GM04504 (cell line): ENCODE measurements around the gene NUTM2F.
"Not testable (repeated sequence)": the region's sequence is repeated elsewhere in the genome, so short reads cannot be mapped to it uniquely, and the experiment has no call there.

Experiments used
- DNase-seq: peaks from one replicate; pipeline ENCODE4 v3.0.0-alpha.2; 2012; ENCODE audit warnings: low read depth

Gene NUTM2F, protein sequence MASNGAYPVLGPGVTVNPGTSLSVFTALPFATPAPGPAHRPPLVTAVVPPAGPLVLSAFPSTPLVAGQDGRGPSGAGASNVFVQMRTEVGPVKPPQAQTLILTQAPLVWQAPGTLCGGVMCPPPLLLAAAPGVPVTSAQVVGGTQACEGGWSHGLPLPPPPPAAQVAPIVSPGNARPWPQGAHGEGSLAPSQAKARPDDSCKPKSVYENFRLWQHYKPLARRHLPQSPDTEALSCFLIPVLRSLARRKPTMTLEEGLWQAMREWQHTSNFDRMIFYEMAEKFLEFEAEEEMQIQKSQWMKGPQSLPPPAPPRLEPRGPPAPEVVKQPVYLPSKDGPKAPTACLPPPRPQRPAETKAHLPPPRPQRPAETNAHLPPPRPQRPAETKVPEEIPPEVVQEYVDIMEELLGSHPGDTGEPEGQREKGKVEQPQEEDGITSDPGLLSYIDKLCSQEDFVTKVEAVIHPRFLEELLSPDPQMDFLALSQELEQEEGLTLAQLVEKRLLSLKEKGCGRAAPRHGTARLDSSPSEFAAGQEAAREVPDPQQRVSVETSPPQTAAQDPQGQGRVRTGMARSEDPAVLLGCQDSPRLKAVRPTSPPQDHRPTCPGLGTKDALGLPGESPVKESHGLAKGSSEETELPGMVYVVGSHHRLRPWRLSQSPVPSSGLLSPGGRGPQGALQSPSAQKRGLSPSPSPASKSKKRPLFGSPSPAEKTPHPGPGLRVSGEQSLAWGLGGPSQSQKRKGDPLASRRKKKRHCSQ

GRCh38 chr9:94328544-94328943 is at the start of gene NUTM2F:
Gene NUTM2F (minus strand): TSS chr9:94328644. CDS start chr9:94328623, 21 bp downstream.
- DNase-seq: not testable (repeated sequence)

GRCh38 chr9:94375197-94375596 is 46.8 kb upstream of the NUTM2F start:
- not testable (repeated sequence) for DNase-seq

- DNase-seq: peak; percentile 56
Measured at GRCh38 chr9:94374176-94375056, 46.0 kb upstream of the NUTM2F start.

DNA sequence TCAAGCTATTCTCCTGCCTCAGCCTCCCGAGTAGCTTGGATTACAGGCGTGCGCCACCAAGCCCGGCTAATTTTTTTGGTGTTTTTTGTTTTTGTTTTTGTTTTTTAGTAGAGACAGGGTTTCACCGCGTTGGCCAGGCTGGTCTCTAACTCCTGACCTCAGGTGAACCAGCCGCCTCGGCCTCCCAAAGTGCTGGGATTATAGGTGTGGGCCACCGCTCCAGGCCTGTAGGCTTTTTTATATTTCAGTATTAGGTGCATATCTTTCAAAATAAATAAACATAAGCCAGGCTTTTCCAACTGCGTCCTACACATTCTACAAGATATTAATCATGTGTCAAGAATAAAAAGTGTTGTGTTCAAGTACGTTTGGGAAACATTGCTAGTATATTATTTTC is 45.3 kb upstream of the NUTM2F start:
- DNase-seq: not testable (repeated sequence)

DNA sequence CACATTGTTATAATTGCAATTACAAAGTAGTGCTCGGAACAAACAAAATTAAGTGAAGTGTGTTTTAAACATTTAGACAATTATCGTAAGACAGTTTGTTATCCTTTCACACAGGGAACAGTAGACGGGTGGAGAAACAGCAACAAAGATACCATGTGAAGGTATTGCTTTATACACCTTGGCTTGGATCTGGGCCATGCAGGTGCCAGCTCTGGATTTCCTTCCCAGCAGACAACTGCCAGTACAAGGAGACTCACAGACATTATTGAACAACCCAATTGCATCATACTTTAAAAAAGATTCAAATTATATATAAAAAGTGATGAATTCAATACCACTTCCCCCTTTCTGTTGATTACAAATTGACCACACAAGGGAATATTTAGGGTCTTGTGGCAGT is 41.8 kb upstream of the NUTM2F start:
- not testable (repeated sequence) for DNase-seq

- not testable (repeated sequence) for DNase-seq
Measured at GRCh38 chr9:94364093-94364614, 35.7 kb upstream of the NUTM2F start.

GRCh38 chr9:94357158-94357557 is 28.7 kb upstream of the NUTM2F start:
- not testable (repeated sequence) for DNase-seq

- DNase-seq: not testable (repeated sequence)
Measured at GRCh38 chr9:94351901-94352723, 23.7 kb upstream of the NUTM2F start.

GRCh38 chr9:94348754-94349153 is 20.3 kb upstream of the NUTM2F start:
- DNase-seq: not testable (repeated sequence)

DNA sequence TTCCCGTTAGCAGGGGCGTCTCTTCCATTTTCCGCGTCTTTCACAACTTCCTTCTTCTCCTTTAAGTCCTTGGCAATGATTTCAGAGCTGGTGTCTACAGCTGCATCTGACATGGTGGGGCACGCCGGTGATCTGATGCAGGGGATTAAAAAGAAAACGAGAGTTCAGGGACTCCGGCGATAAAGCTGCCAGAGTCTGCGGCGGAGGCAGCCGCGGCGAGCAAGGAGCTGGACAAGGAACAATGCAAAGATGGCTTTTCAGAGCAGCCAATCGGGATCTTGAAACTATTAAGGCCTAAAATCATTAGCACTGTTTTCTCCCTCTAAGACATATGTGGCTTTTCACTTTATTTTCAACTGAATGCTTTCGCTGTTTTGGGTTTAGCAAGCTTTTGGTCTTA is 19.0 kb upstream of the NUTM2F start:
- DNase-seq: not testable (repeated sequence)

- DNase-seq: not testable (repeated sequence)
Measured at GRCh38 chr9:94341703-94342102, 13.3 kb upstream of the NUTM2F start.

DNA sequence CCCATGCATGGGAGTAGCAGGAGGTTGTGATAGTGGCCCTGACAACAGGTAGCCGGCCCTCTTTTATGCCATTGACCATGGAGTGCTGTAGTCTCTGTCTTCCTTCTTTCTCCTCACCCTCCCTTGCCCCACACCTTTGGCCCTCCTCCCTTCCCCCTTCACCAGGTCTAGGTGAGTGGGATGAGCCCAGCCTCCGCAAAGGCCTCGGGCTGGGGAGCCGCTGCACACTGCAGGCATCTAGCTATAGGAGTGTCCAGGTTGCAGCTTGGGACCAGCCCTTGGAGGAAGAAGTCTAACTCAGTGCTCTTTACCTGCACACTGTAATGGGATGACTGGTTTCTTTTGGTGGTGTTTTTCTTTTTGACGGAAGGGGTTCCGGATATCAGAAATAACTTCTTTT is 12.3 kb upstream of the NUTM2F start:
- DNase-seq: not testable (repeated sequence)

- not testable (repeated sequence) for DNase-seq
Measured at GRCh38 chr9:94339657-94340056, 11.2 kb upstream of the NUTM2F start.

DNA sequence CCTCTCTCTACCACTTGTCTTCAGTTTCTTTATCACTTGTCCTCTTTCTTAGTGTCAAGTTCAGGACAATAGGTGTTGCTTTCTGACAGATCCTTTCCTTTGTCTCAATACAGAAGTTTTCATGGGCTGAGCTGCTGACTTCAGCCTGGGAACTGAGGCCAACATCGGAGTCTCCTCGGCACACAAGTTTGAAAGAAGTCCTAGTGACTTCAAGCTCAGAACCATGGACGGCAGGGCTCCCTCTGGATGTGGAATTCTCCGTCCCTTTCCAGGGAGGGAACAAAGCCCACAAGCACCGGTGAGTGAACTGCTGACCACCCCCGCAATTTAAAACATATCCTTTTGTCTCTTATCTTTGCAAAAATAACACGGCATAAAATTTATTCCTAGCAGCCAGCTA is 10.3 kb upstream of the NUTM2F start:
- not testable (repeated sequence) for DNase-seq

DNA sequence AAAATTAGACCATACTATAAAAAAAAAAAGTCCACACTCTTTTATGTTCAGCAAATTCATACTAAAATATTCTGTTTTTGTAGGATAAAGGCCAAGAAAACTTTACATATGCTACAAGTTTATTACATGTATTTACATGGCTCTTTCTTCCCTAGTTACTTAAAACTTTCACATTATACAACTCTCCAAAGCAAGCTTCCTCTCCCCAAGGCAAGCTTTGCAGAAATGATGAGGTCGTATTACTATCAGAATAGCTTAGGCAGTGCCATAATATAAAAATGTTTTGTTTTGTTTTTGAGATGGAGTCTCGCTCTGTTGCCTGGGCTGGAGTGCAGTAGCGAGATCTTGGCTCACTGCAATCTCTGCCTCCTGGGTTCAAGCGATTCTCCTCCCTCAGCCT is 8.0 kb upstream of the NUTM2F start:
- not testable (repeated sequence) for DNase-seq

DNA sequence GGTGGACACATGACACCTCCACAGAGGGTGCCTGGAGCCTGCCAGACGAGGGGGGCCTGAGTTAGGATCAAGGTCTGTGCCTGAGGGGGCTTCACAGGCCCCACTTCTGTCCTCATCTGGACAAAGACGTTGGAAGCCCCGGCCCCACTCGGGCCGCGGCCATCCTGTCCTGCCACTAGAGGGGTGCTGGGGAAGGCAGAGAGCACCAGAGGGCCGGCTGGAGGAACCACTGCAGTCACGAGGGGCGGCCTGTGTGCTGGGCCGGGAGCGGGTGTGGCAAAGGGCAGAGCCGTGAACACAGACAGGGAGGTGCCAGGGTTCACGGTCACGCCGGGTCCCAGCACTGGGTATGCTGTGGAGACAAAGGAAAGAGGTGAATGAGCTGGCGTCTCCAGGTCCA is 2.9 kb downstream of the NUTM2F start:
- DNase-seq: not testable (repeated sequence)

- not testable (repeated sequence) for DNase-seq
Measured at GRCh38 chr9:94323153-94323798, 5.2 kb downstream of the NUTM2F start.

GRCh38 chr9:94322342-94322940 is 6.0 kb downstream of the NUTM2F start:
- DNase-seq: not testable (repeated sequence)

DNA sequence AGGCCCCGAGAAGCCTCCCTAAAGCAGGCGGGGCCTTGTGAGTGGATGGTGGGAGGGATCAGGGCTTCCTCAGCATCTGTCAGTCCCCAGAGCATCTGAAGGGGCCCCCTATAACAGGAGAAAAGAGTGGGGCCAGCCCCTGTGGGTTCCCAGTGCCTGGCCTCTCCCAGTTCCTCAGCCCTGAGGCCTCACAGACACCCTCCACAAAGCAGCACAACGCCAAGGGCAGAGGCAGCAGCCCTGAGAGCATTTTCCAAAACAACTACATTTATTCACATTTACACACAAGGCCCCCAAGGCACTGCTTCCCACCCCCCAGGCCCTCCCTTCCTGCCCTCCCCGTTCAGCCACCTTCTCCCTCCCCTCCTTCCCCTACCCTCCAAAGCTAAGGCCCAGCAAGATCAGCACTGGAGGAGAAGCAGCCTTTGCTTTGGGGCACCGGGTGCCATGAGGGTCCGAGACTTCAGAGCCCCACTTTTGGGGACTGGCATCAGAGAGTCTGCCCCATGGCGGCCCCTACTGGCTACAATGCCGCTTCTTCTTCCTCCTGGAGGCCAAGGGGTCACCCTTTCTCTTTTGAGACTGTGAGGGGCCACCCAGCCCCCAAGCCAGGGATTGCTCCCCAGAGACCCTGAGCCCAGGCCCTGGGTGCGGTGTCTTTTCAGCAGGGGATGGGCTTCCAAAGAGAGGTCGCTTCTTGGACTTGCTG is 10.3 kb downstream of the NUTM2F start:
- DNase-seq: not testable (repeated sequence)
